Heart left ventricle (tissue), 16 donors: Measurements from ENCODE around the gene NKX2-4. TPM values are rescaled to one million over a fixed set of nuclear protein-coding genes. Genes with fewer than 3 reads are reported as not detected.

ENCODE experiments used
- ATAC-seq, 4 donors: fragments of 200-7000 bp; cut with Tn5 transposase; one replicate each; pipeline ENCODE4 v1.9.1; 2020 to 2022; ENCODE audit warnings: moderate library complexity in 4 of 4, mild to moderate bottlenecking in 3 of 4, moderate number of reproducible peaks in 1 of 4
- DNase-seq, 5 donors: peaks; one replicate each; pipeline ENCODE4 v3.0.0-alpha.2; 2020
- H3K27ac ChIP-seq, 12 donors: fragments of 200-600 bp; sonication (generic) in 4 of 12; one replicate each; pipeline versions ENCODE4 v1.5.0 to v1.8.0; 2016 to 2022; ENCODE audit warnings: mild to moderate bottlenecking in 2 of 12
- H3K27me3 ChIP-seq, 9 donors: fragments of 200-600 bp; sonication (generic) in 2 of 9; one replicate each; pipeline versions ENCODE4 v1.5.1 to v1.8.0; 2016 to 2022; ENCODE audit warnings: mild to moderate bottlenecking in 3 of 9
- H3K36me3 ChIP-seq, 9 donors: fragments of 200-600 bp; sonication (generic) in 2 of 9; one replicate each; pipeline versions ENCODE4 v1.5.0 to v1.8.0; 2018 to 2022; ENCODE audit warnings: mild to moderate bottlenecking in 2 of 9
- H3K4me1 ChIP-seq, 12 donors: fragments of 200-600 bp; sonication (generic) in 4 of 12; one replicate each; pipeline versions ENCODE4 v1.5.0 to v1.8.0; 2016 to 2022; ENCODE audit warnings: mild to moderate bottlenecking in 3 of 12
- H3K4me3 ChIP-seq, 12 donors: fragments of 200-600 bp; sonication (generic) in 4 of 12; one replicate each; pipeline versions ENCODE4 v1.5.0 to v1.8.0; 2017 to 2022; ENCODE audit warnings: mild to moderate bottlenecking in 9 of 12, moderate library complexity in 4 of 12
- H3K9me3 ChIP-seq, 12 donors: fragments of 200-600 bp; sonication (generic) in 4 of 12; one replicate each; pipeline versions ENCODE4 v1.5.0 to v1.8.0; 2016 to 2022; ENCODE audit warnings: mild to moderate bottlenecking in 1 of 12
- POLR2A ChIP-seq, 2 donors: fragments of 450-650 bp; IDR thresholded peaks; one replicate each; pipeline ENCODE4 v1.6.1; 2017; ENCODE audit warnings: antibody characterized with exemption in 2 of 2, mild to moderate bottlenecking in 2 of 2, moderate library complexity in 2 of 2
- WGBS, 4 donors: extraction: QIAGEN DNeasy Blood & Tissue Kit in 2 of 4; methylation state at CpG; one replicate each; pipeline versions ENCODE4 v1.1.5 to v1.1.7; 2013 to 2018; 5-methylcytosine and 5-hydroxymethylcytosine counted together
- intact Hi-C, 10 donors: fragments of 100-400 bp; cut with DNase I; formaldehyde crosslinking; loops; one replicate each; pipeline versions ENCODE4 v1.11.1 to v1.14.2; 2022
- polyA plus RNA-seq, 2 donors: library from polyadenylated mRNA; stranded (reverse); fragments of 200-250 nt; gene quantifications; one replicate each; pipeline ENCODE4 v1.2.3, GENCODE V29; 2013
- total RNA-seq, 9 donors: library from RNA; depleted of rRNA in 2 of 9; stranded (reverse); fragments of >200 nt in 2 of 9; fragmentation: NEBNext Ultra II Directional in 3 of 9; extraction: Animal tissue kit (Norgen Biotek cat#: 25700) in 3 of 9; gene quantifications; one replicate each; pipeline versions ENCODE4 v1.1.0 to v1.2.4, GENCODE V29; 2016 to 2023
- TF ChIP-seq, protein P1 (sequence below), 12 donors: fragments of 200-600 bp; sonication (generic) in 4 of 12; IDR thresholded peaks; one replicate each; pipeline versions ENCODE4 v1.5.0 to v1.8.0; 2018 to 2022; ENCODE audit warnings: antibody characterized with exemption in 12 of 12, mild to moderate bottlenecking in 5 of 12
- donor health status: ischemic (EF 13 %, LVEDD 7.1; RV severe dilation, severe dysfunction).
- donor health status: healthy with polysubstance abuse.
- donor health status: DM: no; HTN: yes; CAD: no.
- donor health status: DM: no; HTN: no; CAD: no.
- donor health status: ischemic (EF 25% LVEDD 6.9; RV normal size, moderate dysfunction).
- donor health status: ischemic (EF 25% LVEDD 5.7; RV mildly dilated, moderate dysfunction).
- donor health status: healthy.
- donor health status: DM: yes; HTN: yes; CAD: no.
- donor health status: ischemic (EF 35%, LVEDD 5.7; RV mildly dilated, moderate dysfunction).
- donor health status: nonischemic (EF 11% LVEDD 7.7; RV severe dilation, severe dysfunction).
- donor health status: DM: yes; HTN: yes; CAD: no.
- donor health status: PGD.
- donor health status: ischemic (EF 29% LVEDD 5.4; RV normal size, mild dysfunction).
- donor health status: nonischemic (EF 23%, LVEDD 6.1; RV moderate dilation, normal function).

Gene NKX2-4
- total and polyA plus RNA-seq, 11 donors: not detected

DNA sequence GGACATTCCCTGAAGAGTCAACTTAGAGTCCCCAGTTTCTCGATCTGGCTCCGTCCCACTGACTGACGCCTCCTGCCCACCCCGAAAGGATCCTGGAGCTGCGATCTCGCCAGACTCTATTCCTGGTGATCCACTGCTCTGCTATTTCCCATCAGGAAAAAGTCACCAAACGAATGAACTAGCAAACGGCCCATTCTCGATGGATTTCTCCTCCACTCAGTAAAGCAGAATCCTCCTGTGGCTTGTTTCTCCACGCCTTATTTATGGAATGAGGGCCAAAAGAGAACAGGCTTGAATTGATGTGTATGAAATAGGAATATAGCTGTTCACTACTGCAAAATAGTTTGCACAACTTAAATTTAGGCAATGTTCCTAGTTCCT is 5.4 kb downstream of the NKX2-4 start:
- no peak for ATAC-seq
- Histone ChIP-seq H3K27me3 (peaks cover 42 to 64% (median 57%) of the 10 kb centered on the region in 9 donors), H3K27ac (no peak overlapping the region), H3K9me3 (no peaks in the 10 kb centered on the region), H3K4me3 (no peak overlapping the region), H3K4me1 (peaks cover 0 to 22% (median 1%) of the 10 kb centered on the region in 12 donors), H3K36me3 (peaks cover 0 to 37% (median 26%) of the 10 kb centered on the region in 9 donors)
- intact Hi-C loops: loop anchor here in 2 of 10 donors (10.0 kb wide), 1 partner anchor 157 kb away; no protein-coding TSS in a partner anchor
- no peak for DNase-seq
- 11 to 29% (median 23%) methylated on average over 10 of the region's 10 CpGs for WGBS, 4 donors
- no peak for TF ChIP-seq POLR2A (IDR thresholded peaks at IDR 0.05)
- TF ChIP-seq, protein P1, sequence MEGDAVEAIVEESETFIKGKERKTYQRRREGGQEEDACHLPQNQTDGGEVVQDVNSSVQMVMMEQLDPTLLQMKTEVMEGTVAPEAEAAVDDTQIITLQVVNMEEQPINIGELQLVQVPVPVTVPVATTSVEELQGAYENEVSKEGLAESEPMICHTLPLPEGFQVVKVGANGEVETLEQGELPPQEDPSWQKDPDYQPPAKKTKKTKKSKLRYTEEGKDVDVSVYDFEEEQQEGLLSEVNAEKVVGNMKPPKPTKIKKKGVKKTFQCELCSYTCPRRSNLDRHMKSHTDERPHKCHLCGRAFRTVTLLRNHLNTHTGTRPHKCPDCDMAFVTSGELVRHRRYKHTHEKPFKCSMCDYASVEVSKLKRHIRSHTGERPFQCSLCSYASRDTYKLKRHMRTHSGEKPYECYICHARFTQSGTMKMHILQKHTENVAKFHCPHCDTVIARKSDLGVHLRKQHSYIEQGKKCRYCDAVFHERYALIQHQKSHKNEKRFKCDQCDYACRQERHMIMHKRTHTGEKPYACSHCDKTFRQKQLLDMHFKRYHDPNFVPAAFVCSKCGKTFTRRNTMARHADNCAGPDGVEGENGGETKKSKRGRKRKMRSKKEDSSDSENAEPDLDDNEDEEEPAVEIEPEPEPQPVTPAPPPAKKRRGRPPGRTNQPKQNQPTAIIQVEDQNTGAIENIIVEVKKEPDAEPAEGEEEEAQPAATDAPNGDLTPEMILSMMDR (IDR thresholded peaks at IDR 0.05): no peak

DNA sequence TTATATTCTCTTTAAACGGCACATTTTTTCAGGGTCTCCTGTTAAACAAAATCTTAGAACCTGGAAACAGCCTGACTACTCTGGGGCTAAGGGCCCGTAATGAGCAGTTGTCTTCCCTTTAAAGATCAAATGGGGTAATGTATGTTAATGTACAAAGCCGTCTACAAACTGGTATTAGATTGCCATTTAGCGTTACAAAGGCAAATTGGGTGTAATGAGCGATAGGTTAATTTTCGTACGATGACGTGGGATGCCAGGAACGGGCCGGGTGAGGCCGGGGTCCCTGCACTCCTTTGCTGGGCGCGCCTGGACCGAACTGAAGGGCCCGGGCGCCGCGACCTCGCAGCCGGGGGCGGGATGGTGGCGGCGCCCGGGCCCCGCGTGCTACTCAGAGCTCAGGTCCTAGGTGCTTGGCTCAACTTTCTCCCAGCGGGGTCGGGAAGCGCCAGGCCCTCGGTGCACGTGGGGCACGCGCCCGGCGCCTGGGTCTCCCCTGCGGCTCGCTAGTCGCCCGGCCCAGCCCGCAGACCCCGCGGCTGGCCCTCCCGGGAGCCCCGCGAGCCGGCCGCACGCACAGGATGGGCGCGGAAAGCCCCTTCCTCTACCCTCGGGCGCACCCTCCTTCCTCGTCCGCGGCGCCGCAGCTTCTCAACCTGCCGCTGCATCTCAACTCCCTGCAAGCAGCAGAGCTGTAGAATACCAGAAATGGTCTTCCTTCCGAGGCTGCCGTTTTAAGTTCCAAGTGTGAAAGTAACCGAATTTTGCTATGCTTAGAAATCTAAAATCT is 5.9 kb downstream of the NKX2-4 start:
- Histone ChIP-seq H3K4me3 (no peak overlapping the region), H3K27ac (no peak overlapping the region), H3K27me3 (peaks cover 40 to 58% (median 52%) of the 10 kb centered on the region in 9 donors), H3K9me3 (no peaks in the 10 kb centered on the region), H3K4me1 (peaks cover 0 to 16% (median 0%) of the 10 kb centered on the region in 12 donors), H3K36me3 (peaks cover 0 to 42% (median 32%) of the 10 kb centered on the region in 9 donors)
- no peak for TF ChIP-seq POLR2A (IDR thresholded peaks at IDR 0.05)
- TF ChIP-seq, protein P1 (IDR thresholded peaks at IDR 0.05): no peak
- intact Hi-C loops: loop anchor here in 2 of 10 donors (10.0 kb wide), 1 partner anchor 157 kb away; no protein-coding TSS in a partner anchor
- ATAC-seq: peak in 2 of 4 donors; percentile 13 to 16
- DNase-seq: peak in 1 of 5 donors; percentile 70
- WGBS, 4 donors: 23 to 46% (median 34%) methylated on average over 37 to 61 of the region's 61 CpGs

DNA sequence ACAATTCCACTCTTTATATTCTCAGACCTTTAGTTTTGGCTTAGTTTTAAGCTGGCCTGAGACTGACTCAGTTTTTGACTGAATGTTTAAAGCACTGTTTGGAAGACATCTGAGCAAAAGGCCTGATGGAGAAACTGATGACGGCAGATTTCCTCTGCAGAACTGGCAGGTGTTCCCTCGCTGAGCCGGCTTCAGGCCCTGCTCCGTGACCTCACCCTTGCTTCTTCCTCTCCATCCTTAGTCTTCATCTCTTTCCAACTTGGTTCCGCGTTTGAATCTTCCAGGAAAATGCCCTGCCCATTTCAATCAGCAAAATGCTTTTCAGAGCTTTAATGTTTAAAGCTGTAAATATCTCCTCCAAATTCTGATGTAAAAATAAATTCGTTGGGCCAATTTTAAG is 6.6 kb downstream of the NKX2-4 start:
- H3K27me3 ChIP-seq: peaks cover 34 to 52% (median 46%) of the 10 kb centered on the region in 9 donors
- intact Hi-C loops: loop anchor here in 2 of 10 donors (10.0 kb wide), 1 partner anchor 156 kb away; no protein-coding TSS in a partner anchor
- TF ChIP-seq, protein P1 (IDR thresholded peaks at IDR 0.05): no peak
- H3K36me3 ChIP-seq: peaks cover 0 to 49% (median 38%) of the 10 kb centered on the region in 9 donors
- H3K4me1 ChIP-seq: peaks cover 0 to 10% (median 0%) of the 10 kb centered on the region in 12 donors
- no peak overlapping the region for H3K4me3 ChIP-seq
- no peak overlapping the region for H3K27ac ChIP-seq
- WGBS, 4 donors: 93 to 96% (median 95%) methylated on average over 7 of the region's 7 CpGs
- ATAC-seq (no peak), DNase-seq (no peak)
- H3K9me3 ChIP-seq: no peaks in the 10 kb centered on the region

DNA sequence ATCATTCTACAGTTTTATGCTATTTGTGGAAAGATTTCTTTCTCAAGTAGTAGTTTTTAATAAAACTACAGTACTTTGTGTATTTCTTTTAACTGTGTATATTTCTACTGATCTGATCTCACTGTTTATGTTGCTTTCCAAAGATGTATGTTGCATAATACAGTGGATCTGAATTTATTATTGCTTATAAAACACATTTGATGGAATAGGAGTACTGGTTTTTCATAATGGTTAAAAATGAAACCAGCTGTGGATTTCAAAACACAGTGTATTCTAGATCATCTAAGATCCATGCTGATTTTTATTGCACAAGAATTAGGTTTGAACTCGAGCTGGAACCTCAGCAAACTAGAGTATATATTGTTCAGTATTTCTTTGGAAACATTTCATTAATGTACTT is 8.0 kb downstream of the NKX2-4 start:
- ATAC-seq (no peak), DNase-seq (no peak)
- 3 to 99% (median 4%) methylated on average over 1 of the region's 1 CpG for WGBS, 4 donors
- H3K9me3 ChIP-seq: no peaks in the 10 kb centered on the region
- H3K36me3 ChIP-seq: peaks cover 0 to 63% (median 52%) of the 10 kb centered on the region in 9 donors
- peaks cover 20 to 38% (median 33%) of the 10 kb centered on the region in 9 donors for H3K27me3 ChIP-seq
- H3K27ac ChIP-seq: no peak overlapping the region
- H3K4me3 ChIP-seq: no peak overlapping the region
- intact Hi-C loops: loop anchor here in 2 of 10 donors (10.0 kb wide), 2 partner anchors 95 to 265 kb away; partner anchors contain the start of gene KIZ (in 1 of the 2)
- H3K4me1 ChIP-seq: peaks cover 0 to 7% (median 0%) of the 10 kb centered on the region in 12 donors
- TF ChIP-seq, protein P1 (IDR thresholded peaks at IDR 0.05): no peak
- TF ChIP-seq POLR2A (IDR thresholded peaks at IDR 0.05): no peak
